ENCODE results near the gene NMUR1.

DNA sequence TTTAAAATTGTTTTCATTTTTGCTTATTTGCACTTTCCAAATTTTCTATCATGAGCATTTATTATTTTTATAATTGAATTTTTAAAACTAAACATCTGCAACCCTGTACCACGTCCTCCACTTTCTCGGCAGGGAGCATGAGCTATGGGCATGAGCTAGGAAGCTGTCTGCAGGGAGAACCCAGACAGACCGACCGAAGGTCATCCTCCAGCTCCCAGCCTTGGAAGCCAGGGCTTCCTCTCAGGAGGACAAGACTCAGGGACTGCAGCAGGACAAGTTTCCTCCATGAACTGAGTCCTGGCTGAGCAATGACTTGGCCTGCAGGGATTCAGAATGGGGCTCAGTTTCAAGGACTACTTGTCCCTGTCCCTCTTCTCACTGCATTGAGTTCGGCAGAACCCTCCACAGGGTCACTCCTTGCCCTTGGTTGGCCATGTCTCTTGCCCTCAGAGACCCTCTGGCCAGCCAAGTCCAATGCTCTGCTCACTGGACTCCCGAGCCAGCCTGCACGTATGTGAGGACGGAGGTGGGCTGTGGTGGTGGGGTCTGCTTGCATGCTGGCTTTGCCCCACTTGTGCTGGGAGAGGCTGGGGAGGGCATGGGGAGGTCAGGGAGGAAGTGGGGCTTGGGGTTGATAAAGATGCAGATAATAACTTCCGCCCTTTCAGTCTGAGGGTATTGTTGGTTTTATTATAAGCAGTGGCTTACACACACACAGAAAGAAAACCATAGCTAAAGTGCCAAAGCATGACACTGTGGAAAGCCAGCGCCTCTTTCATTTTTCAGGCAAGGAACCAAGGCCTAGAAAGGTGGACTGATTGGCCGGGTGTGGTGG is 6.6 kb downstream of the NMUR1 start:
- TF ChIP-seq TAF1 (IDR thresholded peaks at IDR 0.05; ENCODE audit: borderline replicate concordance, low read depth, low read length), result no peak
- no peak for TF ChIP-seq POLR2AphosphoS5 (IDR thresholded peaks at IDR 0.05; ENCODE audit: low read depth, low read length)
- TF ChIP-seq POLR2A (IDR thresholded peaks at IDR 0.05; ENCODE audit: low read depth, low read length), result no peak
